ENCODE results near the gene BMS1. TPM values are rescaled to one million over a fixed set of nuclear protein-coding genes. Genes with fewer than 3 reads are reported as not detected.
A peak's percentile ranks its signal among the peaks of the same experiment; 100 is the strongest.

The BMS1 gene
- total RNA-seq, 1 experiment from 2014 or later: 40.0 TPM

DNA sequence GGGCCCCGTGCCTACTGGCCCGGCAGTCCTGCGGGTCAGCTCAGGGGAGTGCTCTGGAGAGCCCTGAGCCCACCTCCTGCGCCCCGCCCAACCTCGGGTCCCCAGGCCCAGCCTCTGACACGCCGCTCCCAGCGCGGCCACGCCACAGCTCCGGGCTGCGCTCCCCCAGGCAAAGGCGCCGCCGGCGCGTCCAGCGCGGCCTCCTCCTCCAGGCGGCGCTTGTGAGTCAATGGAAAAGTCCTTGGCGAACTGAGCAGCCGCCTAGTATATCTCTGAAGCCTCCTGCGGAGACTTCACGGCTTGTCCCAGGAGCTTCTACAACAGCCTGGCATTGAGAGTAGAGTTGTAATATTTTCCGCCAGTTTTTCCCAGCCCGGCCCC, 29.5 kb upstream of the BMS1 start:
- H3K4me3 ChIP-seq (replicated peaks in 1 of 2; ENCODE audit: low read depth in 1 of 2, low read length in 2 of 2): peak overlapping the region; percentile 59 to 68
- peak; percentile 78 for ATAC-seq
- TF ChIP-seq YY1 (IDR thresholded peaks at IDR 0.05; ENCODE audit: extremely low read depth, insufficient replicate concordance, low read depth, low read length) (peak; percentile 32), TCF7L2 (IDR thresholded peaks at IDR 0.05; ENCODE audit: borderline replicate concordance, extremely low read depth, insufficient read depth, insufficient read length) (peak; percentile 58), EZH2phosphoT487 (IDR thresholded peaks at IDR 0.05; ENCODE audit: borderline replicate concordance) (no peak), POLR2A (IDR thresholded peaks at IDR 0.05; ENCODE audit: borderline replicate concordance, extremely low read depth, insufficient read depth, insufficient read length) (no peak), RAD21 (IDR thresholded peaks at IDR 0.05; ENCODE audit: low read depth) (peak; percentile 69), SP1 (IDR thresholded peaks at IDR 0.05; ENCODE audit: low read depth) (peak; percentile 38), SRF (IDR thresholded peaks at IDR 0.05; ENCODE audit: low read depth) (no peak), POLR2AphosphoS5 (IDR thresholded peaks at IDR 0.05; ENCODE audit: low read depth, low read length) (peak; percentile 59)
- TF ChIP-seq, protein P1, sequence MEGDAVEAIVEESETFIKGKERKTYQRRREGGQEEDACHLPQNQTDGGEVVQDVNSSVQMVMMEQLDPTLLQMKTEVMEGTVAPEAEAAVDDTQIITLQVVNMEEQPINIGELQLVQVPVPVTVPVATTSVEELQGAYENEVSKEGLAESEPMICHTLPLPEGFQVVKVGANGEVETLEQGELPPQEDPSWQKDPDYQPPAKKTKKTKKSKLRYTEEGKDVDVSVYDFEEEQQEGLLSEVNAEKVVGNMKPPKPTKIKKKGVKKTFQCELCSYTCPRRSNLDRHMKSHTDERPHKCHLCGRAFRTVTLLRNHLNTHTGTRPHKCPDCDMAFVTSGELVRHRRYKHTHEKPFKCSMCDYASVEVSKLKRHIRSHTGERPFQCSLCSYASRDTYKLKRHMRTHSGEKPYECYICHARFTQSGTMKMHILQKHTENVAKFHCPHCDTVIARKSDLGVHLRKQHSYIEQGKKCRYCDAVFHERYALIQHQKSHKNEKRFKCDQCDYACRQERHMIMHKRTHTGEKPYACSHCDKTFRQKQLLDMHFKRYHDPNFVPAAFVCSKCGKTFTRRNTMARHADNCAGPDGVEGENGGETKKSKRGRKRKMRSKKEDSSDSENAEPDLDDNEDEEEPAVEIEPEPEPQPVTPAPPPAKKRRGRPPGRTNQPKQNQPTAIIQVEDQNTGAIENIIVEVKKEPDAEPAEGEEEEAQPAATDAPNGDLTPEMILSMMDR (IDR thresholded peaks at IDR 0.05 in 2 of 3, conservative IDR thresholded peaks at IDR 0.05 in 1 of 3; ENCODE audit: borderline replicate concordance in 1 of 3, insufficient read depth in 1 of 3, low read depth in 2 of 3, low read length in 2 of 3): peak; percentile 74 to 95 (median 77)
- TF ChIP-seq, protein P2, sequence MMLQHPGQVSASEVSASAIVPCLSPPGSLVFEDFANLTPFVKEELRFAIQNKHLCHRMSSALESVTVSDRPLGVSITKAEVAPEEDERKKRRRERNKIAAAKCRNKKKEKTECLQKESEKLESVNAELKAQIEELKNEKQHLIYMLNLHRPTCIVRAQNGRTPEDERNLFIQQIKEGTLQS (IDR thresholded peaks at IDR 0.05): no peak
- no peaks in the 10 kb centered on the region for H3K9me2 ChIP-seq (ENCODE audit: insufficient read depth)
- CTCF ChIA-PET: interaction anchor here (0.6 to 2.0 kb wide), 9 partner anchors 9 to 326 kb away, joined by 3 to 13 read pairs (median 5); partner anchors contain the start of gene BMS1
- peak; percentile 72 for DNase-seq (ENCODE audit: low read depth, low spot score)
- H3K9ac ChIP-seq (ENCODE audit: low read length): peak overlapping the region; percentile 60
- no peaks in the 10 kb centered on the region for H3K27me3 ChIP-seq (ENCODE audit: insufficient read depth, low read length)
- POLR2A ChIA-PET: interaction anchor here (1.1 to 2.4 kb wide), 2 partner anchors 10 to 30 kb away, joined by 3 to 12 read pairs; partner anchors contain the start of gene BMS1
- peak overlapping the region; percentile 98 for H3K4me2 ChIP-seq (ENCODE audit: low read length)
- H3K9me3 ChIP-seq (ENCODE audit: control insufficient read depth in 1 of 2, insufficient read depth in 1 of 2, low read depth in 1 of 2, low read length in 2 of 2): no peaks in the 10 kb centered on the region
- no TSS peak for BruUV-seq (replicated peaks)
- peak overlapping the region; percentile 63; the same call in 1 of the 2 replicates for H3K27ac ChIP-seq (ENCODE audit: low read depth, low read length)
- H3K79me2 ChIP-seq (ENCODE audit: insufficient read depth, low read length): no peaks in the 10 kb centered on the region
- no peaks in the 10 kb centered on the region for H3K36me3 ChIP-seq (ENCODE audit: control insufficient read depth in 1 of 2, insufficient read depth in 2 of 2, low read length in 2 of 2)
- H4K20me1 ChIP-seq (ENCODE audit: insufficient read depth): no peaks in the 10 kb centered on the region
- intact Hi-C loops (cut with micrococcal nuclease): loop anchor here (1.0 to 5.0 kb wide), 3 partner anchors 30 to 115 kb away; partner anchors contain the start of genes BMS1 and ZNF33B
- H2AFZ ChIP-seq (ENCODE audit: low read depth, low read length, poor library complexity, severe bottlenecking): peak overlapping the region; percentile 66
- RAD21 ChIA-PET (ENCODE audit: low non-redundant PET in 1 of 2, low total read pairs in 2 of 2, uncharacterized antibody in 2 of 2, unreplicated experiment in 2 of 2): interaction anchor here in 1 of 2 experiments (2.0 kb wide), 1 partner anchor 30 kb away, joined by 4 read pairs; no protein-coding TSS in a partner anchor
- peaks cover 8 to 29% of the 10 kb centered on the region in 2 experiments for H3K4me1 ChIP-seq (ENCODE audit: control insufficient read depth in 1 of 2, insufficient read depth in 2 of 2, low read length in 2 of 2)
